Fibroblast of mammary gland (primary cell): ENCODE results near the gene TMEM134.

ENCODE experiments used
- DNase-seq: peaks from one replicate; pipeline ENCODE4 v3.0.0-alpha.2; 2010; ENCODE audit warnings: low read depth
- H3K4me3 ChIP-seq: 2 replicates; pipeline ENCODE4 v1.5.1; 2011; ENCODE audit warnings: low read depth, mild to moderate bottlenecking, low read length, moderate library complexity; ENCODE audit not compliant: control insufficient read depth
- CTCF ChIP-seq: conservative IDR thresholded peaks from 2 replicates; pipeline ENCODE4 v1.5.1; 2011; ENCODE audit warnings: low read depth, low read length, inconsistent platforms; ENCODE audit not compliant: control insufficient read depth, insufficient read depth

The TMEM134 gene

GRCh38 chr11:67453816-67454732 is 15.0 kb downstream of the TMEM134 start:
- no peak for TF ChIP-seq CTCF
- H3K4me3 ChIP-seq, result no peak overlapping the region
- DNase-seq, result no peak

- TF ChIP-seq CTCF, result no peak
- no peak within 1 kb of the TSS for H3K4me3 ChIP-seq
- no peak for DNase-seq
These were observed 16.7 kb downstream of the TMEM134 start, which contains the start of gene GPR152 for GRCh38 chr11:67452141-67452952. GPR152 (minus strand) TSS chr11:67452729; CDS start chr11:67452724, 5 bp downstream.

- no peak for TF ChIP-seq CTCF
- H3K4me3 ChIP-seq, result no peak overlapping the region
- no peak for DNase-seq
These were observed 17.4 kb downstream of the TMEM134 start for GRCh38 chr11:67451658-67451976.

- no peak for TF ChIP-seq CTCF
- no peak for DNase-seq
- H3K4me3 ChIP-seq, result no peak overlapping the region
These were observed 18.0 kb downstream of the TMEM134 start for GRCh38 chr11:67450796-67451657.

- no peak for TF ChIP-seq CTCF
- no peak for DNase-seq
- no peak overlapping the region for H3K4me3 ChIP-seq
These were observed 19.8 kb downstream of the TMEM134 start for GRCh38 chr11:67449116-67449844.
